Measurements from ENCODE around the gene CEND1. TPM values are rescaled to one million over a fixed set of nuclear protein-coding genes. Genes with fewer than 3 reads are reported as not detected.

CEND1 gene
- total RNA-seq, 4 donors from 2014 or later = not detected

GRCh38 chr11:794013-794765 lies 4.3 kb upstream of the CEND1 start:
- no peak for ATAC-seq (ENCODE audit: low FRiP score)
- no peak for TF ChIP-seq CTCF (IDR thresholded peaks at IDR 0.05)
- no peak for DNase-seq (ENCODE audit: low spot score)

GRCh38 chr11:793556-793955 lies 3.7 kb upstream of the CEND1 start:
- no peak for TF ChIP-seq CTCF (IDR thresholded peaks at IDR 0.05)
- ATAC-seq (ENCODE audit: low FRiP score) = no peak
- DNase-seq (ENCODE audit: low spot score) = no peak

GRCh38 chr11:792873-793272 lies 3.0 kb upstream of the CEND1 start:
- TF ChIP-seq CTCF (IDR thresholded peaks at IDR 0.05) = no peak
- no peak for ATAC-seq (ENCODE audit: low FRiP score)
- DNase-seq (ENCODE audit: low spot score) = no peak

- no peak for TF ChIP-seq CTCF (IDR thresholded peaks at IDR 0.05)
- DNase-seq (ENCODE audit: low spot score) (no peak), ATAC-seq (ENCODE audit: low FRiP score) (no peak)
Observed at GRCh38 chr11:792535-792821, 2.6 kb upstream of the CEND1 start.

- ATAC-seq (ENCODE audit: low FRiP score) (no peak), DNase-seq (ENCODE audit: low spot score) (no peak)
- no peak for TF ChIP-seq CTCF (IDR thresholded peaks at IDR 0.05)
Observed at GRCh38 chr11:791658-792534, 2.0 kb upstream of the CEND1 start.

GRCh38 chr11:790721-791564 lies 1.1 kb upstream of the CEND1 start:
- ATAC-seq (ENCODE audit: low FRiP score) = no peak
- TF ChIP-seq CTCF (IDR thresholded peaks at IDR 0.05) = no peak
- no peak for DNase-seq (ENCODE audit: low spot score)

Measured in omental fat pad (tissue), 4 donors.